ENCODE results near the gene CCDC150. TPM values are rescaled to one million over a fixed set of nuclear protein-coding genes. Genes with fewer than 3 reads are reported as not detected.

The CCDC150 gene
- total RNA-seq, 1 donor, result 1.3 TPM

- no peaks in the 10 kb centered on the region for H3K27me3 ChIP-seq (ENCODE audit: insufficient read depth, low read length)
- H3K4me1 ChIP-seq (ENCODE audit: insufficient read depth, low read length), result peaks cover 13% of the 10 kb centered on the region
- no peaks in the 10 kb centered on the region for H3K9me3 ChIP-seq (ENCODE audit: low read depth, low read length)
- no peak overlapping the region for H3K4me3 ChIP-seq (ENCODE audit: low read length)
Measured at GRCh38 chr2:196750291-196750923, 110.9 kb downstream of the CCDC150 start.

- no peaks in the 10 kb centered on the region for H3K27me3 ChIP-seq (ENCODE audit: insufficient read depth, low read length)
- H3K9me3 ChIP-seq (ENCODE audit: low read depth, low read length), result no peaks in the 10 kb centered on the region
- peaks cover 13% of the 10 kb centered on the region for H3K4me1 ChIP-seq (ENCODE audit: insufficient read depth, low read length)
- no peak overlapping the region for H3K4me3 ChIP-seq (ENCODE audit: low read length)
Measured at GRCh38 chr2:196750977-196751631, 111.6 kb downstream of the CCDC150 start.

GRCh38 chr2:196758474-196759377 lies 119.2 kb downstream of the CCDC150 start:
- Histone ChIP-seq H3K27me3 (ENCODE audit: insufficient read depth, low read length) (no peaks in the 10 kb centered on the region), H3K4me1 (ENCODE audit: insufficient read depth, low read length) (no peaks in the 10 kb centered on the region), H3K4me3 (ENCODE audit: low read length) (no peak overlapping the region), H3K9me3 (ENCODE audit: low read depth, low read length) (no peaks in the 10 kb centered on the region)

GRCh38 chr2:196759378-196759706 lies 119.8 kb downstream of the CCDC150 start:
- Histone ChIP-seq H3K9me3 (ENCODE audit: low read depth, low read length) (no peaks in the 10 kb centered on the region), H3K27me3 (ENCODE audit: insufficient read depth, low read length) (no peaks in the 10 kb centered on the region), H3K4me3 (ENCODE audit: low read length) (no peak overlapping the region), H3K4me1 (ENCODE audit: insufficient read depth, low read length) (no peaks in the 10 kb centered on the region)

- Histone ChIP-seq H3K27me3 (ENCODE audit: insufficient read depth, low read length) (no peaks in the 10 kb centered on the region), H3K9me3 (ENCODE audit: low read depth, low read length) (no peaks in the 10 kb centered on the region), H3K4me3 (ENCODE audit: low read length) (no peak overlapping the region), H3K4me1 (ENCODE audit: insufficient read depth, low read length) (no peaks in the 10 kb centered on the region)
Measured at GRCh38 chr2:196767101-196767500, 127.6 kb downstream of the CCDC150 start.

Other genes starting within 250 kb of the CCDC150 start
- gene HECW2, start 46.2 kb upstream of the CCDC150 start, total RNA-seq, result 0.63 TPM
- 34.5 TPM for gene GTF3C3, start 160.0 kb downstream of the CCDC150 start, total RNA-seq
- not detected for gene C2orf66, start 169.6 kb downstream of the CCDC150 start, total RNA-seq

All from mononuclear cell (primary cell).